Fibroblast of peridontal ligament (primary cell): Measurements from ENCODE around the gene CACNA2D4.
A peak's percentile ranks its signal among the peaks of the same experiment; 100 is the strongest.

Experiments
- DNase-seq: peaks from one replicate; pipeline ENCODE4 v3.0.0-alpha.2; 2010; ENCODE audit errors: extremely low read depth

The CACNA2D4 gene

DNA sequence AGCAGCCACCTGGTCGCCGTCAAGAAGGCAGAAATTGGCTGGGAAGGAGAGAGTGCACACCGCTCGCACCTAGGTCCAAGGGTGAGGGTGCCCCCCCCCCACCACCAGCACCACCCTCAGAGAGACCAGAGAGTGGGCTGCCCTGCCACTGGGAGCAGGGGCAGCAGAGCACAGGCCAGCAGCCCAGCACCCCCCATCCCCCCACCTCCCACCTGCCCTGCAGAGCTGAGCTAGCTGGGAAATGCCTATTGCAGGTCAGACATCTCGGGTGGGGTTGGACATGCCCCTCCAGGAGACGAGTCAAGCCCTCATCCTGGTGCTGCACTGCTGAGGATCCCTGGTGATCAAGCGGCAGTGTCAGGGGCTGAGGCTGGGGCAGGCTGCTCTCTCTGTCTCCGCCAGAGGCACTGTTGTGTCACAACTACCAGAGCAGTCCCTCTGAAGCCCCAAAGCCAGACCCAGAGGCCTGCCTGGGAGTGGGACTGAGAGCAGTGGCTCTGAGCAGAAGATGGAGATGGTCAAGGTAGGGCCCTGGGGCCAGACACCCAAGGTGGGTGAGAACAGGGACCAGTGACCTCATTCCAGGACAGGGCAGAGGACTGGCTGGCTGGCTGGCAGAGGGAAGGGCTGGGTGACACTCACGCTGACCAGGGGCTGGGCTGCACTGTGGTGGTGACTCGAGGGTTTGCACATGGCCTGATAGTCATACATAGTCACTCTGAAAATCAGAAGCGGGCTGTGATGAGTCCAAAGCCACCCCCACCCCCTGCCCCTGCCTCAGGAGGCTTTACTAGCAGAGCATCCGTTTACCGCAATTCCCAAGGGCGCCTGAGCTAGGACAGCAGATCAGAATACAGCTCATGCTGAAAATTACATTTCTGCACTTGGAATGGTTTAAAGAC is 117.8 kb downstream of the CACNA2D4 start:
- DNase-seq = no peak

DNA sequence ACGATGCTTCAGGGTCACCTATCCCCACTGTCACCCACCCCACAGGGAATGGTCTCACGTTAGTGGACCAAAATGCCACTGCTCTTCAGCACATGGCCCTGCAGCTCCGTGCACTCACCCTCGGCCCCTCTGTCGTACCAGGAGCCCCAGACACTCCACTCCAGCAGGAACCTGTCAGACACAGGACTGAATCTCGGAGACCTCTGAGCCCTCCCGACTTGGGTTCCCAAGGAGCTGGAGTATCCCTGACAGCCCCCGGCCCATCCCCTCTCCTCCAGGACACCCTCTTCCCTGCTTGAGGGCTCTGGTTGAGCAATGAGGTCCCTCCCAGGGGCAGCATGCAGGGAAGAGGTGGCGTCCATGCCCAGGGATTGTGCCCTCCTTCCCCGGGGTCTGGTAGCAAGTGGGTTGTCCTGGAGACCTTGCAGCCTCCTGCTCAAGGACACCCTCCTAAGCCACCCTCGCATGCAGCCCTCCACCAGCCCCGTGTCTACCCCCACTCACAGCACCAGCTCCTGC is 118.5 kb downstream of the CACNA2D4 start:
- no peak for DNase-seq

DNA sequence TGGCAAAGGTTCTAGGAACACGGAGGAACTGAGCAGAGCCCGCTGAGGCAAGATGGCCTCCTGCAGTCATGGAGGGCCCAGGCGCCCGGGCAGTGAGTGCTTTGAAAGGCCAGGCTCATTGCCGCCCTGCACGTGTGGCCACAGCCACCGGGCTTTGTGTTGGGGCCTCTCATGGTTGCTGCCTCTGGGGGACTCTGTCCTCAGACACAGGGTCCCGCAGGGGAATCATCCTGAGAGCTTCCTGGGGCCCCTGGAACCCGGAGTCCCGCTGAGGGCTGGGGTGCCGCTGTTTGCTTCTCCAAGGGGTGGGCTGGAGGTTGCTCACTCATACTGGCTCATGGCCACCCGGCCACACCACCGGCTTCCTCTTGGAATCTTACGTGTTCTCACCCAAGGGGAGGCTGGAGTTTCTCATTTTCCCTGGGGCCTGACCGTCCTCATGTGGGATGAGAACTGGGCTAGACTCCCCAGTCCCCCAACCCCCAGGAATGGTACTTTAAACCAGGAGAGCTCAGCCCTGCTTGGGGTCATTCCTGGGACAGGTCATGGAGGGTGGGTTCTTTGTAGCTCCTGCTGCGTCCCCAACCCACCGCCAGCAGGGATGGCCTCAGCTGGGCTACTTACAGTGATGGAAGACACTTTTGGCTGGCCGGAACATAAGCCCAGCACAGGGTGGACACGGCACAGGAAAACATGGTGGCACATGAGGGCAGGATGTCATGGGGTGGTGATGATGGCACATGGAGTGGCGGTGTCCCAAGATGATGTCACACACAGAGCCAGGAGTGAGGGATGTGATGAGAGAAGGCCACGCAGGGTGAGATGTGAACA is 119.2 kb downstream of the CACNA2D4 start:
- no peak for DNase-seq

DNA sequence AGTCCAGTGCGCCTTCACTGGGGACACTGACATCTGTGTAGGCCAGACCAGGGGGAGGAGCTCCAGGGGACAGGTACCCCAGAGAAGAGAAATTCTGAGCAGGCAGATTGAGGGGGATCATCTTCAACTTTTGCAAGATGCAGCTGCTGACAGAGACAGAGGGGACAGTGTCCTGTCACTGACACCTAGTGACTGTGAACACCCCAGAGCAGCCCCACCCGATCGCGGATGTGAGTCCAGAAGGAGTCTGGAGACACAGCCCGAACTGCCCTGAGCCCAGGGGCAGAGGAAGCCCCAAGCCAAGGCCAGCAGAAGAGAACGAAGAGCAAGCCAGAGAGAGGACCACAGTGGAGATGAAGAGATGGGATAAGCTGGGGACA is 119.8 kb downstream of the CACNA2D4 start:
- DNase-seq = no peak

DNA sequence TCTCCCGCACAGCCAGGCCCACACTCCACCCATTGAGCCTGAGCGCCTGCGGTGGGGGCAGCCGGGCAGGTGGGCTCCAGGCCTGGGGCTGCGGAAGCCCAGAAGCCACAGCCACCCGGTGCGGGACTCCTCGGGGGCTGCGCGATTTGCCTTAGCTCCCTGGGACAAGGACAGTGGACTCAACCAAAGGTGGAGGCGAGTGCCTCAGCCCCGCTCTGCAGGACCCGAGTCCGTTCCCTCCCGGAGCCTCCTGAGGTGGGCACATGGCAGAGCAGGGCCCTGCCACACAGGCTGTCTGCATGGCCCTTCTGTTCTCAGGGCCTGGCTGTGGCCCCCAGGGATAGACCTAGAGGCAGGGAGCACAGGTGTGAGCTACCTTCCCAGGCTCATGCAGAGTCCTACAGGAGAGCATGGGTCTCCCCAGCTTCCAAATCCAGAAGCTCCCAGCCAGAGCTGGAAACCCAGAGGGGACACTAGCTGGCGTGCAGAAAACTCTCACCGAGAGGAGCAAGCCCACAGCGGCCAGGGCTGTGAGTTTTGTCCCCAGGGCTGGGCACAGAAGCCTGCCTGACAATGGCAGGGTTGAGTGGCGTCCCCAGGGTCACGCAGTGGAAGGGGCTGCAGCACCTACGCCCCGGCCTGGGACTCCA is 120.3 kb downstream of the CACNA2D4 start:
- DNase-seq = no peak

DNA sequence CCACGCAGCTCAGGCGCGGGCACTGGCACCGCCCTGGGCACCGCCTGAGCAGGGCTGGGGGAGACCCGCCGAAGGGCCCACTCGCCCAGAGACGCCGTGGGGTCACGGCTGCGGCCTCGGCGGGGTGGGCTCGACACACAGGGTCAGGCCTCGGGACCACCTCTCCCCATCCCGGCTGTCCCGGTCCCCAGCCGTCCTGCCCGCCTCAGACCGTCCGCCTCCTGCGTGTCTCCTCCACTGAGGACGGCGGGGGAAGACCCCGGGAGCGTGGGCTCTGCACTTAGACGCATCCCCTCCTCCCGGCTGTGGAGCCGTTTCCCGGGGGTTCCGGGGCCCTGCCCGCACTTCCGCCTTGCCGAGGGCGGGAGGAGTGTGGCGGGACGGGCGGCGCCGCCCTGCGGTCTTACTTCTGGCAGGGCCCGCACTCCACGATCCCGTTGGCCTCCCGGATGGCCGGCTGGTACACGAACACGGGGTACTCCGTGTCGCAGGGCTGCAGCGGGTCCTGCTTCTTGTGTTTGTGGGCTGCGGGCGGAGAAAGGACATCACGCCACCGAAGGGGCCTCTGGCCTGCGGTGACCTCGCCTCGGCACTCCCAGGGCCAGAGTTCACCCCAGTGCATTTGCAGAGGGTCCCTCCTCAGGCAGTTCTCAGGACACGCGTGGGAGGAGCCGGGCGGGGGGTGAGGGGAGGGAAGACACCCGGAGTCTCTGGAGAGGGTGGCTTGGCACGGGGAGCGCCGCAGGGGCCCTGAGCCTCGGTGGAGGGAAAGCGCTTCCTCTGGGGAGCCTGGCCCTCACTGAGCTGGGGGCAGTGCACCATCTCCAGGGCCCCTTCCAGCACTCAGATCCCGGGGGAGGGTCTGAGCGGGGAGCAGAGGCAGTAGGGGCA is 121.2 kb downstream of the CACNA2D4 start:
- no peak for DNase-seq

DNA sequence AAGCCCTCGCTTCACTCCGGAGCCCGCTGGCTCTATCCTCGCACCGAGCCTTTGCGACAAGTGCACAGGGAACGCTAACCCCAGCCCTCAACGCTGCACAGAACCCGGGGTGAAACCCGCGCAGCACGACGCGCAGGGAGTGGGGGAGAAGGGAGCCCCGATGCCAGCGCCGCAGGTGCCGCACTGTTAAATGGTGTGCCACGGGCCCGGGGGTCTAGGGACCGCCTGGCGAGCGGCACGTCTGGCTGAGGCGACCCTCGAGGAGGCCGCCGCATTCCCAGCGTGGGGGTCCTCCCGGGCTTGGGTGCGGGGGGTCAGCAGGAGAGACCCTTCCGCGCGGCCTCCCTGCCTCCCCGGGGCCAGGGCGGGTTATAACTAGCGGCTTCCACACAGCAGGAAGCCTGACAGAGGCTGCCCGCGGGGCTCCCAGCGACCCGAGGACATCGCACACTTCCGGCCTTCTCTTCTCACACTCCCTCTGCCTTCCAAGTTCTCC is 121.9 kb downstream of the CACNA2D4 start:
- DNase-seq = no peak

DNA sequence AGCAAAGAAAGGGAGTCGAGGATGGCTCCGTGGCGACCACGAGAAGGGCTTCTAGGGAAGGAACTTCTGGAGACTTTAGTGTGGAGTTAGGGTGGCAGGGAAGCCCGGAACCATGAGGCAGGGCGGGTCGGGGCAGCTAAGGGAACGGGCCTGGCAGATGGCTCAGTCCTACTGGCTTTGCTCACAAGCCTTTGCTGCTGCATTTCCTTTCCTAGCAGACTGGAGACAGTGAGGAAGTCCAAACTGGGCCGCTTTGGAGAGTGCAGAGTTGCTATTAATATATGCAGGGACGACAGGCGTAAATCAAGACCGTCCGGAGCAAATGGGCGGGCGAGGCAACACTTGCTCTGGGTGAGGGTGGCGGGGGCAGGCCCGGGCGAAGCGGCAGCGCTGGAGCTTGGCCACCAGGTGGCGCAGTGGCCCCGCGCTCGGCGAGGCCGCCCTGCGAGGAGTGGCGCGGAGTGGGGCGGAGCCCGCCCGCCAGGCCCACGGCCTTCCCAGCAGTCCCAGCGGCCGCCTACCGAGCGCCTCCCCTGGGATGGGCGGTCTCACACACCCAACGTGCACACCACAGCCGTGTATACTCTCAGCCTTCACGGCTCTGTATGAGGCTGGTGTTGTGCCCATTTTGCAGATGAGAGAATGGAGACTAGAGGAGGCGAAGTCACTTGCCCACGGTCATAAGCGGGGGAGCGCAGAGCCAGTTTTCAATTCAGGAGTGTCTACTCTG is 122.5 kb downstream of the CACNA2D4 start:
- peak; percentile 78 for DNase-seq

DNA sequence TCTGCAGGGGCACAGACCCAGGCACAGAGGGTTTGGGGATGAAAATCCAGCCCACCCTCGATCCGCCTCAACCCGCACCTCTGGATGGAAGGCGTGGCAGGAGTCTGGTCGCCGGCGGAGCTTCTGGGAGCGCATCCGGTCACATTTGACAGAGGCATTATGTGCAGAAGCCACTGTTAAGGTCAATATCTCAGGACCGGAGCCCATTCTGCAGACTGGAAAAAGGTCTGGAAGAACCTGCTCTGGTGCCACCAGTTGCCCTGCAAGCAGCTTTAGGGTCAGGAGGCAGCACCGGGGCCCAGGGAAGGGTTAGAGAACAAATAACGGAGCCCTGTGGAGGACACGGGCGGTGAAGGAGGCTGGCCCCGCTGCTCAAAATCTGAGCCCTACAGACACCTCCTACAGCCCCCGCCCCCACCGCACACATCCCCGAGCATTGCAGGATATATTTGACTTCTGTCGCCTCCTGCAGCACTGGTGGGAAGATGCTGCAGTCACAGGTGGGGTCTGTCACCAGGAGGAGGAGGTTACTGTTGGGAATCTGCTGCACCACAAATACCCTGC is 123.1 kb downstream of the CACNA2D4 start:
- no peak for DNase-seq

DNA sequence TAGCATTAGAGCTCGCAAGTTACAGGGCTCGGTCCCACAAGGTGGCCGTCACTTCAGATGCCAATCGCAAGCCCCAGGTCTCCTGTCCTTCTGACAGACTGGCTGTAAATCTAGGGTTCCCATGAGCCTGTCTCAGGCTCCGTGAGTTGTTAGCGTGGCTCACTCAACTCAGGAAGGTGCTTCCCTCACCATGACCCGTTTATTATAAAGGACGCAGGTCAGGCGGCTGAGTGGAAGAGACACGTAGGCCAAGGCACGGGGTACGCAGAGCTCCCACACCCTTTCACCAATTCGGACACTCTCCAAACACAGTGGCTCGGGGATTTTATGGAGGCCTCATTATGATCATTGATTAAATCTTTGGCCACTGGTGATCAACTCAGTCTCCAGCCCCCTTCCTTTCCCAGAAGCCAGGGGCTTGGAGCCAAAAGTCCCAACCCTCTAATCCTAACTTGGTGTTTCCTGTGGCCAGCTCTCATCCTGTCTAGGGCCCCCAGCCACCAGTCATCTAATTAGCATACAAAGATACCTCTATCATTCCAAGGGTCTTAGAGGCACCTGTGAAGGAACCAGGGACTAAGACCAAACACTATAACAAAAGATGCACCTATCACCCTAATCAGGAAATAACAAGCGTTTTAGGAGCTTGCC is 123.9 kb downstream of the CACNA2D4 start:
- DNase-seq = no peak

DNA sequence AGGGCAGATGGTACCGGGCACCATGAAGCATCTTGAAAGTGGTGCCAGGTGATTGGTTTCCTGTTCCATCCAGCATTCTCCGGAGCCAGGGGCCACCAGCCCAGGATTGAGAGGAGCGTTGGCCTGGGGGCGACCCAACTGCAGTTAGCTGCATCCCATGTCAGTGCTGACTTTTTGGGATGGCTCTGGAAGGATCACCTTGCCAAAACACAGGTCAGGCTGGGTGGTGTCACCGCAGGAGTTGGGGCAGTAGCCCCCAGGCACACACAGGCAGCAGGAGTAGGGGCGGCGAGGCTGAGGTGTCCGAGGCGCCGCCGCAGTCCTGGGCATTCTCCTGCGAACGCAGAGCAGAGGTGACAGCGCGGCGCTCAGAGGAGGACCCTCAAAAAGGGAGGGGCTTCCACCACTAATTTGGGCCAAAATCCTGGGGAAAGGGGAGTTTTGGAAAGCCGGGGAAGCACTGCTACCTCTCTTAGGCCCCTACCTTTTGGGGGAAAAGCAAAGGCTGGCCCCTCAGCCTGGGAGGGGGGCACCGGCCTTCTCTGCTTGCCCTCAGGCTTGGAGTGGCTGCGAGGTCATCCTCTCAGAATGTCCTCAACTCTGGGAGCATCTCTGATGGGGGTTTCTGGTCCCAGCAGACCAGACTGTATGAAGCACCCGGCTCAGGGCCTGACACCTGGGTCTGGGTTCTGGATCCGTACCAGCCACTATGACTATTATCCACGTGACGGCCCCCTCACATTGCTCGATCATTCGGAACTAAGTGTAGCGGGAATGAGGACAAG is 124.8 kb downstream of the CACNA2D4 start:
- DNase-seq = no peak

DNA sequence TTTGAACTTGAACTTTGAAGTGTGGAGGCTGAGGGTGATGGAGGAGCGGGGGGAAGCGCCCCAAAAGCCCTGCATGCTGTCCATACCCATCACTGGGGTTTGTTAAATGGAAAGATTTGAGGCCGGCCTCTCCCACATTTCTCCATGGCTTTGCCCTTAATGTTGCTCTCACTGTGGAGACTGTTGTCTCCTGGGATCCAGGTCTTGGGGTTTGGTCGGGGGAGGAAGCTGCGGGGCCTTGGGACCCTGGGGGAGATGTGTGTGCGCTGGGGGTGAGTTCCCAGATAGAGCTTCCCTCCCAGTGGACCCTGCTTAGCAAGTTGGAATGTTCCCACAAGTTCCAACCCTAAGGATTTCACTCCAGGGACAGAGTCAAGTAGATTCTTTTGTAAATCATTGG is 126.0 kb downstream of the CACNA2D4 start:
- DNase-seq = no peak

DNA sequence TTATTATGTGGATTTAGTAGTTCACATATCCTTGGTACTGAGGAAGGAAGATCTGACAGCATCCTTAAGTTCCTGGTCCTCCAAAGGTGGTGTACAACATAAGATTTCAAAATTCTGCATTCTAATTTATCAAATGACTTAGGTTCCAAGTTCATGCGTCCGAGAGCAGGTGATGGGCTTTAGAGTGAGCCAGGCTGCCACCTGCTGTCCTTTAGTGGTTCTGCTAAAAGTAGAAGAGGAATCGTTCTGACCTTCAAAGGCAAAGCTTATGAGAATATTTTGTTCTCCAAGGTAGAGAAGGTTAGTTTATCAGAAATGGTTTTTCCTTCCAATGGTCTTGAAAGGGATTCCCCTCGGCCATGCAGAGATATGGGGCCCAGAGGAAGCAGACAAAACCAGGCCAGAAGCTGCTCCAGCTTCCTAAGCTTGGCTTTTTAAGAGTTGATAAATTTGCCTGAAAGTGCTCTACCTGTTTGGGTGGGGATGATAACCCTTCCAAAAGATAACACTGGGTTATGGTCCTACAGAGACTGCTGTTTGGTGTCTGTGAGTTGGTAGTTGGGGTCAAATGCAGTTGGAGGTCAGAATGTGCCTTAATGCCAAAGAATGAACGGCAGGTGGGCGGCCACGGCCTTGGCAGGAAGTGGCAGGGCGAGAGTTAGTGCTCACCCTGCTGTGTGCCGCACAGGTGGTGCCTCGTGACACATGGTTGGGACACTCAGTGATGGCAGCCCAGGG is 127.2 kb downstream of the CACNA2D4 start:
- peak; percentile 81 for DNase-seq

DNA sequence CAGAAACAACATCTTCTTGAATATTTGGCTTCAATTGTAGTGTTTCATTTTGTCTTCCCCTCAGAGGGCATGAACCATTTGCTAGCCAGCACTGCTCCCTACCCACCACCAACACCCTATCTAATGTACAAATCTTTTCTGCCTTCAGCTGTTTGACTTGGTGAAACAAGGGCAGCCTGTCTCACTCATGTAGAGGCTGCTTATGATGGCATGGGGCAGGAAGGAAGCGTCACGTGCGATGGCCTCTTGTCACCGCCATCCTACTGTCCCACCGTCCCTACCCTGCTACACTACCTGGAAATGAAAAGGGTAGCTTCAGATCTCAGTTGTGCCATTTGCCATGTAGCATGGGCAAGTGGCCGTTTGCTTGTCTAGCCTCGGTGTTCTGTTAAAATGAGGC is 128.0 kb downstream of the CACNA2D4 start:
- DNase-seq = no peak

DNA sequence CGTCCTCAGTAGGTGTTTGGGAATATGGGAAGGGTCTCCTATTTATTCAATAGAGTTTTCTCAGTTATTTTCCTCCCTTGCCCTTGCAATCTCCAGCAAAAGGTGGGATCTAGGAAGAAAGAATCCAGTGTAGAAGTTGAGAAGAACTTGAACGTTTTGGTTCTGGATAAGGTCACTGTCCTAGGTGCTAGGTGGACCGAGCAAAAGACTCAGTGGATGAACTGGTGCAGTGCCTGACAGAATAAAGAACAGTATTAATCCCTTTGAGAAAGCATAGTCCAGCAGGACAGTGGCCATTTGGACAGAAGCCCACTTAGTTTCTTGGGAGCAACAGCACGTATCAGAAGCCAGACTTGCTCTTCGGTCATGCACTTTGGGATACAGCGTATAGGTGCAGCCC is 130.7 kb downstream of the CACNA2D4 start:
- no peak for DNase-seq

DNA sequence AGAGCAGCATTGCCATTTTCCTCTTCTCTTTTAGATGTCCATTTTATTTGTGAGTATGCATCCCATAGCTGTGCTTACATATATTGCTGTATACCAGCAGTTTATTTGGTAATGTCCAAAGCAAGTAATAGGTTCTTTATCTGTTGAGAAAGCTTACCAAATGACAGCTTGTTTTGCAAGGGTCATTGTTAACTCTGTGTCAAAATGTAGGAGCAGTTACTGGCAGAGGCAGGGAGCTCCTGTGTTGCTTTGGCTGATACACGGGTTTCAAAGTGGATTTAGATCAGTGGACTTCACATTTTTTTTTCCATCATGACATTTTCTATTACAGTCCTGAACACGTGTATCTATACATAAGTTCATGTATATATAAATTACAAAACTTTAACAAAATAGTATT is 136.2 kb downstream of the CACNA2D4 start:
- DNase-seq = no peak

DNA sequence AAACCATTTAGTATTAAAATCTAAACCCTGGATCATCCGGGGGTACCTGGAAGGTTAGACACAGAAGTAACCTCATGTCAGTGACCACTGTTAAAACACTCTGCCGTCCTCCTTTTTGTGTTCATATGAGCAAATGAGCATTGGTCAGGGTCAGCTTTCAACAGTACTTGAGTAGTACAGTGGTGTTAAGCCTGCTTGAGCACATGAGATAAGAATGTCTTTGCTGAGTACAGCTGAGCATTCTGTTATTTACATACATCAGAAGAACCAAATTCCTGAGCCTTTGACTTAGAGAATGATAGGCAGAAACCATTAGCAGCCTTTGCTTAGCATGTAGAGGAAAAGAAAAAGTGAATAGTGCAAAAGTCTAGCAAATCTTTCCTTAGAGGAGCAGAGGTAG is 136.7 kb downstream of the CACNA2D4 start:
- peak; percentile 43 for DNase-seq

DNA sequence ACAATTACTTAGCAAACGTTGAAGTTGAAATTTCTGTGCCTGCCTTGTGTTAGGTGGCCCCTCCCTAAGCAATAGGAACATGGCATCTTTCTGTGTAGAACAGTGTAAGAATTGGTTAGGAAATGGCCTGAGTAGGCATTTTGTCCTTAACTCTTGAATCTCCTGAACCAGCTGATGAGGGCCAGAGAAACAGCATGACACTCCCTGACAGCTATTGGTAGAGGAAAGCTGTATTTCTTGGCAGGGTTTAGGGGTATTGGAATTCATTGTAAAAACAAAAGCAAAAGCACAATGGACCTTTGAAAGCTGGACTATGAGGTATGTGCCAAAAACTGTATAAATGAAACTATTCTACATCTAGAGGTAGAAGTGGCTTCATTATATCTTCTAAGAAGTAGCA is 138.7 kb downstream of the CACNA2D4 start:
- peak; percentile 83 for DNase-seq
